ENCODE data around the gene SNRK.

DNA sequence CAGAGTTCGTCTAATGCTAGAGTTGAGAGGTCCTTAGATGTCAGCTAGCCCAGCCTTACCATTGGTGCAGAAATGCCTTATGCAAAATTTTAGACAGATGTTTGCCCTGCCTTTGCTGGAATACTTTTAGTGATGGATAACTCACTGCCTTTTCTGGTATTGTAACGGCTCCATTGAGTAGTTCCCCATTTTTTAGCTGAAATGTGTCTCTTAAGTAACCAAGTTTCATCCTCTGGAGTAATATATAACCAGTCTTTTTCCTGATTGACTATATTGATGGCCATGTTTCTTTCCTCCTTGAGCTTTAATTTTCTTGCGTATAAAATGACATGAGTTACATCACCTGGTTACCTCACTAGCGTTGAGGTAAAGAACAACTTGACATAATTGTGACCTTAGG is 45.0 kb downstream of the SNRK start:
- TF ChIP-seq CTCF (IDR thresholded peaks at IDR 0.05), result no peak
- TF ChIP-seq ZFX (IDR thresholded peaks at IDR 0.05; ENCODE audit: borderline replicate concordance), result no peak
